ENCODE data around the gene STK32B. TPM values are rescaled to one million over a fixed set of nuclear protein-coding genes. Genes with fewer than 3 reads are reported as not detected.

STK32B gene
- total and polyA plus RNA-seq, 12 donors: 0.16 to 6.8 (median 0.52) TPM

- TF ChIP-seq POLR2A (IDR thresholded peaks at IDR 0.05) (no peak), CTCF (IDR thresholded peaks at IDR 0.05) (no peak)
- Histone ChIP-seq H3K9me3 (replicated peaks in 1 of 3) (no peaks in the 10 kb centered on the region), H3K27ac (no peak overlapping the region), H3K36me3 (replicated peaks in 1 of 2) (no peaks in the 10 kb centered on the region), H3K4me3 (no peak overlapping the region), H3K27me3 (no peaks in the 10 kb centered on the region), H3K4me1 (replicated peaks in 1 of 2) (no peaks in the 10 kb centered on the region)
- intact Hi-C loops (cut with DNase I): no loop called here
- DNase-seq: no peak
- WGBS, 4 donors: 62 to 70% (median 66%) methylated on average over 2 of the region's 2 CpGs
Observed at GRCh38 chr4:5370286-5370685, 319.0 kb downstream of the STK32B start.

- DNase-seq: no peak
- TF ChIP-seq CTCF (IDR thresholded peaks at IDR 0.05): no peak
- TF ChIP-seq POLR2A (IDR thresholded peaks at IDR 0.05): no peak
- Histone ChIP-seq H3K27ac (no peak overlapping the region), H3K27me3 (no peaks in the 10 kb centered on the region), H3K4me3 (no peak overlapping the region), H3K4me1 (replicated peaks in 1 of 2) (no peaks in the 10 kb centered on the region), H3K36me3 (replicated peaks in 1 of 2) (no peaks in the 10 kb centered on the region), H3K9me3 (replicated peaks in 1 of 3) (no peaks in the 10 kb centered on the region)
- intact Hi-C loops (cut with DNase I): no loop called here
- WGBS, 4 donors: 62 to 71% (median 70%) methylated on average over 4 to 8 of the region's 8 CpGs
Observed at GRCh38 chr4:5371415-5372190, 320.3 kb downstream of the STK32B start.

GRCh38 chr4:5372198-5372597 is 320.9 kb downstream of the STK32B start:
- 64 to 81% (median 77%) methylated on average over 6 of the region's 6 CpGs for WGBS, 4 donors
- DNase-seq: no peak
- Histone ChIP-seq H3K27ac (no peak overlapping the region), H3K27me3 (no peaks in the 10 kb centered on the region), H3K4me3 (no peak overlapping the region), H3K36me3 (replicated peaks in 1 of 2) (no peaks in the 10 kb centered on the region), H3K9me3 (replicated peaks in 1 of 3) (no peaks in the 10 kb centered on the region), H3K4me1 (replicated peaks in 1 of 2) (no peaks in the 10 kb centered on the region)
- no peak for TF ChIP-seq CTCF (IDR thresholded peaks at IDR 0.05)
- no peak for TF ChIP-seq POLR2A (IDR thresholded peaks at IDR 0.05)
- intact Hi-C loops (cut with DNase I): no loop called here

GRCh38 chr4:5373327-5373726 is 322.0 kb downstream of the STK32B start:
- TF ChIP-seq POLR2A (IDR thresholded peaks at IDR 0.05): no peak
- TF ChIP-seq CTCF (IDR thresholded peaks at IDR 0.05): no peak
- Histone ChIP-seq H3K9me3 (replicated peaks in 1 of 3) (no peaks in the 10 kb centered on the region), H3K27me3 (no peaks in the 10 kb centered on the region), H3K4me3 (no peak overlapping the region), H3K27ac (no peak overlapping the region), H3K4me1 (replicated peaks in 1 of 2) (no peaks in the 10 kb centered on the region), H3K36me3 (replicated peaks in 1 of 2) (no peaks in the 10 kb centered on the region)
- DNase-seq: no peak
- WGBS, 4 donors: 81 to 89% (median 84%) methylated on average over 4 of the region's 4 CpGs
- intact Hi-C loops (cut with DNase I): no loop called here
